ENCODE results near the gene BAZ1A.
A peak's percentile ranks its signal among the peaks of the same experiment; 100 is the strongest.

BAZ1A gene

GRCh38 chr14:34875031-34875922 is at the start of gene BAZ1A:
Gene BAZ1A (minus strand): TSS chr14:34875360. CDS start chr14:34874604, 756 bp downstream.
- TF ChIP-seq CTCF (IDR thresholded peaks at IDR 0.05; ENCODE audit: low read depth, low read length, missing control alignments) = no peak
- peak within 1 kb of the TSS; percentile 94 for H3K4me3 ChIP-seq (replicated peaks; ENCODE audit: low read depth, low read length)
- peak; percentile 65 for DNase-seq (ENCODE audit: extremely low read depth, low read depth)

GRCh38 chr14:34920339-34920738 is 45.2 kb upstream of the BAZ1A start:
- TF ChIP-seq CTCF (IDR thresholded peaks at IDR 0.05; ENCODE audit: low read depth, low read length, missing control alignments) = no peak
- H3K4me3 ChIP-seq (replicated peaks; ENCODE audit: low read depth, low read length) = no peak overlapping the region
- DNase-seq (ENCODE audit: extremely low read depth, low read depth) = peak; percentile 3

GRCh38 chr14:34913619-34914018 is 38.5 kb upstream of the BAZ1A start:
- no peak overlapping the region for H3K4me3 ChIP-seq (replicated peaks; ENCODE audit: low read depth, low read length)
- no peak for DNase-seq (ENCODE audit: extremely low read depth, low read depth)
- no peak for TF ChIP-seq CTCF (IDR thresholded peaks at IDR 0.05; ENCODE audit: low read depth, low read length, missing control alignments)

- no peak for TF ChIP-seq CTCF (IDR thresholded peaks at IDR 0.05; ENCODE audit: low read depth, low read length, missing control alignments)
- no peak overlapping the region for H3K4me3 ChIP-seq (replicated peaks; ENCODE audit: low read depth, low read length)
- no peak for DNase-seq (ENCODE audit: extremely low read depth, low read depth)
Observed at GRCh38 chr14:34912966-34913365, 37.8 kb upstream of the BAZ1A start.

GRCh38 chr14:34912182-34912581 is 37.0 kb upstream of the BAZ1A start:
- TF ChIP-seq CTCF (IDR thresholded peaks at IDR 0.05; ENCODE audit: low read depth, low read length, missing control alignments) = peak; percentile 2
- no peak for DNase-seq (ENCODE audit: extremely low read depth, low read depth)
- H3K4me3 ChIP-seq (replicated peaks; ENCODE audit: low read depth, low read length) = no peak overlapping the region

GRCh38 chr14:34911209-34912150 is 36.3 kb upstream of the BAZ1A start:
- no peak overlapping the region for H3K4me3 ChIP-seq (replicated peaks; ENCODE audit: low read depth, low read length)
- DNase-seq (ENCODE audit: extremely low read depth, low read depth) = peak; percentile 7
- no peak for TF ChIP-seq CTCF (IDR thresholded peaks at IDR 0.05; ENCODE audit: low read depth, low read length, missing control alignments)
